ENCODE results near the gene MTA1. TPM values are rescaled to one million over a fixed set of nuclear protein-coding genes. Genes with fewer than 3 reads are reported as not detected.
A peak's percentile ranks its signal among the peaks of the same experiment; 100 is the strongest.

The MTA1 gene
- polyA plus RNA-seq, 3 donors from 2014 or later: 0.82 to 3.0 (median 2.8) TPM

GRCh38 chr14:105474483-105475268 is 55.0 kb downstream of the MTA1 start, which contains the start of gene CRIP2:
Gene CRIP2 (plus strand): TSS chr14:105474821. CDS start chr14:105474863, 42 bp downstream.
- Mint-ChIP-seq H3K27me3 (ENCODE audit: low read depth in 3 of 3) (peaks cover 8 to 15% (median 12%) of the 10 kb centered on the region in 3 donors), H3K27ac (peak within 1 kb of the TSS in 1 of 6 donors; percentile 40), H3K9me3 (no peaks in the 10 kb centered on the region), H3K4me1 (peaks cover 0 to 18% of the 10 kb centered on the region in 2 donors), H3K36me3 (no peaks in the 10 kb centered on the region), H3K4me3 (peak within 1 kb of the TSS; percentile 21 to 66 (median 60))
- peak; percentile 51 to 66 (median 57) for DNase-seq

GRCh38 chr14:105475269-105476096 is 55.9 kb downstream of the MTA1 start:
- peak overlapping the region in 3 of 5 donors; percentile 27 to 66 (median 63) for H3K4me3 Mint-ChIP-seq
- no peak overlapping the region for H3K27ac Mint-ChIP-seq
- peaks cover 0 to 23% of the 10 kb centered on the region in 2 donors for H3K4me1 Mint-ChIP-seq
- H3K27me3 Mint-ChIP-seq (ENCODE audit: low read depth in 3 of 3): peaks cover 10 to 18% (median 17%) of the 10 kb centered on the region in 3 donors
- H3K36me3 Mint-ChIP-seq: no peaks in the 10 kb centered on the region
- no peaks in the 10 kb centered on the region for H3K9me3 Mint-ChIP-seq
- no peak for DNase-seq

GRCh38 chr14:105476097-105476830 is 56.6 kb downstream of the MTA1 start:
- Mint-ChIP-seq H3K4me3 (peak overlapping the region in 2 of 5 donors; percentile 24 to 39), H3K4me1 (peaks cover 7 to 28% of the 10 kb centered on the region in 2 donors), H3K27ac (peak overlapping the region in 1 of 6 donors; percentile 57), H3K9me3 (no peaks in the 10 kb centered on the region), H3K36me3 (no peaks in the 10 kb centered on the region), H3K27me3 (ENCODE audit: low read depth in 3 of 3) (peaks cover 15 to 26% (median 24%) of the 10 kb centered on the region in 3 donors)
- DNase-seq: no peak

GRCh38 chr14:105476831-105477659 is 57.4 kb downstream of the MTA1 start:
- peak overlapping the region; percentile 19 to 92 (median 64) for H3K27ac Mint-ChIP-seq
- peaks cover 22 to 34% (median 29%) of the 10 kb centered on the region in 3 donors for H3K27me3 Mint-ChIP-seq (ENCODE audit: low read depth in 3 of 3)
- peak overlapping the region; percentile 32 to 67 (median 46) for H3K4me3 Mint-ChIP-seq

GRCh38 chr14:105477660-105478397 is 58.2 kb downstream of the MTA1 start:
- H3K27ac Mint-ChIP-seq: peak overlapping the region; percentile 19 to 92 (median 64)
- peaks cover 18 to 41% of the 10 kb centered on the region in 2 donors for H3K4me1 Mint-ChIP-seq
- DNase-seq: peak; percentile 65 to 74 (median 71)
- no peaks in the 10 kb centered on the region for H3K36me3 Mint-ChIP-seq
- no peaks in the 10 kb centered on the region for H3K9me3 Mint-ChIP-seq
- peak overlapping the region in 4 of 5 donors; percentile 32 to 67 (median 40) for H3K4me3 Mint-ChIP-seq
- peaks cover 23 to 35% (median 32%) of the 10 kb centered on the region in 3 donors for H3K27me3 Mint-ChIP-seq (ENCODE audit: low read depth in 3 of 3)

More at GRCh38 chr14:105476831-105477659, 57.4 kb downstream of the MTA1 start:
- no peaks in the 10 kb centered on the region for H3K9me3 Mint-ChIP-seq
- no peak for DNase-seq
- H3K36me3 Mint-ChIP-seq: no peaks in the 10 kb centered on the region
- peaks cover 13 to 35% of the 10 kb centered on the region in 2 donors for H3K4me1 Mint-ChIP-seq

- Mint-ChIP-seq H3K27ac (no peak overlapping the region), H3K4me1 (peaks cover 18 to 44% of the 10 kb centered on the region in 2 donors), H3K4me3 (no peak overlapping the region), H3K27me3 (ENCODE audit: low read depth in 3 of 3) (peaks cover 23 to 35% (median 32%) of the 10 kb centered on the region in 3 donors), H3K9me3 (no peaks in the 10 kb centered on the region), H3K36me3 (no peaks in the 10 kb centered on the region)
- DNase-seq: no peak
Measured at GRCh38 chr14:105478398-105479251, 59.0 kb downstream of the MTA1 start.

- no peak for DNase-seq
- Mint-ChIP-seq H3K27ac (peak overlapping the region in 5 of 6 donors; percentile 32 to 99 (median 70)), H3K4me1 (peaks cover 23 to 47% of the 10 kb centered on the region in 2 donors), H3K36me3 (no peaks in the 10 kb centered on the region), H3K27me3 (ENCODE audit: low read depth in 3 of 3) (peaks cover 27 to 35% (median 35%) of the 10 kb centered on the region in 3 donors), H3K9me3 (no peaks in the 10 kb centered on the region), H3K4me3 (peak overlapping the region in 2 of 5 donors; percentile 30 to 44)
Measured at GRCh38 chr14:105479431-105480158, 60.0 kb downstream of the MTA1 start.

- no peak for DNase-seq
- Mint-ChIP-seq H3K4me3 (peak overlapping the region in 1 of 5 donors; percentile 18), H3K27ac (peak overlapping the region in 5 of 6 donors; percentile 95 to 100 (median 99)), H3K9me3 (no peaks in the 10 kb centered on the region), H3K36me3 (no peaks in the 10 kb centered on the region), H3K27me3 (ENCODE audit: low read depth in 3 of 3) (peaks cover 28 to 36% (median 36%) of the 10 kb centered on the region in 3 donors), H3K4me1 (peaks cover 25 to 53% of the 10 kb centered on the region in 2 donors)
Measured at GRCh38 chr14:105480199-105480746, 60.6 kb downstream of the MTA1 start.

GRCh38 chr14:105480807-105481801 is 61.5 kb downstream of the MTA1 start:
- Mint-ChIP-seq H3K9me3 (no peaks in the 10 kb centered on the region), H3K4me1 (peaks cover 25 to 57% of the 10 kb centered on the region in 2 donors), H3K4me3 (peak overlapping the region; percentile 66 to 84 (median 82)), H3K27me3 (ENCODE audit: low read depth in 3 of 3) (peaks cover 33 to 43% (median 34%) of the 10 kb centered on the region in 3 donors), H3K36me3 (no peaks in the 10 kb centered on the region), H3K27ac (peak overlapping the region; percentile 95 to 100 (median 99))
- DNase-seq: peak; percentile 90 to 91 (median 91)
